ENCODE measurements around the gene HOXA7.

DNA sequence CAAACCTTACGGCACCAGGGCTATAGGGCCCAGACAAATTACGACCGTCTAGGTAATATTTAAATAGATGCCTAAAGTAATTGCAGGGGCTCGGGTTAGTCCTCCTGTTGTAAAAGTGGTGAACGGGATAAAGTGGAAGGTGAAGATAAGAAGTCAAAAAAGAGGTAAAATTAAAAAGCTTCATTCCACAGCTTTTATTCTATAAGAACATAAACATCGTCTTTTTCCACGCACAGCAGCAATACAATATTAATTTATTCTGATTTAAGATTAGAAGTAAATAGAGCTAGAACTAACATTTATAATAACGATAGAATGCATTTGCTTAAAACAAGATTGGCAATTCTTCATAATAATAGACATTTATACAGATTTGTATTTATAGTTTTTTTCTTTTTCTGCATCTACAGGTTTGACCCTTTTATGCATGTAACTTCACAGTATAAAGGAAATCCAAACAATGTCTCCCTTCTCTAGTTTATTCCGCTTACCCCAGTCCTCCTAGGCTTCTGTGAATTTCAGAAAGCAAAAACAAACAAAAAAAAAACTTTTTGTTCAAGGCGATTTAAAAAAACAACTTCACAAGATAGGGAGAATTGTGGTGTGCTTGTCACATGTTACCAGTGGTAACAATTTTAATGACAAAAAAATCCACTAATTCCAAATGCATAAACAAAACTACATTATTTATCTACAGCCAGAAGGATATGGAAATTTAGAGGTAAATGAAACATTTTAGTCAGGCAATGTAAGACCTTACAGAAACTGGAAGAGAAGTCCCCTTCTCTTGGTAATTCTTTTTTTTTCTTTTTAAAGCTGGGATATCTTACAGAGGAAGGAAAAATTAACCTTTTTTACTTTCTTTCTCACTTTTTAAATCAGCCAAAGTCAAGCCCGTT is 14.2 kb upstream of the HOXA7 start:
- no peak for TF ChIP-seq CTCF (IDR thresholded peaks at IDR 0.05)
- no peak for TF ChIP-seq POLR2A (IDR thresholded peaks at IDR 0.05)
- TF ChIP-seq EP300 (IDR thresholded peaks at IDR 0.05; ENCODE audit: low read depth) = no peak
- TF ChIP-seq POLR2AphosphoS5 (IDR thresholded peaks at IDR 0.05) = no peak
